HEK293T (cell line): Measurements from ENCODE around the gene NRXN2.

Experiments used
- ARNT ChIP-seq: fragments of 450-650 bp; IDR thresholded peaks from 2 replicates; pipeline ENCODE4 v1.6.1; 2017; ENCODE audit warnings: mild to moderate bottlenecking
- FOXA1 ChIP-seq: fragments of 450-650 bp; IDR thresholded peaks from 2 replicates; pipeline ENCODE4 v1.6.1; 2016; ENCODE audit warnings: mild to moderate bottlenecking
- FOXM1 ChIP-seq: fragments of 450-650 bp; IDR thresholded peaks from 2 replicates; pipeline ENCODE4 v1.6.1; 2017; ENCODE audit warnings: mild to moderate bottlenecking, borderline replicate concordance
- LEF1 ChIP-seq: fragments of 450-650 bp; IDR thresholded peaks from 2 replicates; pipeline ENCODE4 v1.6.1; 2017; ENCODE audit warnings: mild to moderate bottlenecking, borderline replicate concordance
- SP1 ChIP-seq: fragments of 450-650 bp; IDR thresholded peaks from 2 replicates; pipeline ENCODE4 v1.6.1; 2017
- SUZ12 ChIP-seq: fragments of 450-650 bp; IDR thresholded peaks from 2 replicates; pipeline ENCODE4 v1.6.1; 2016; ENCODE audit warnings: mild to moderate bottlenecking

DNA sequence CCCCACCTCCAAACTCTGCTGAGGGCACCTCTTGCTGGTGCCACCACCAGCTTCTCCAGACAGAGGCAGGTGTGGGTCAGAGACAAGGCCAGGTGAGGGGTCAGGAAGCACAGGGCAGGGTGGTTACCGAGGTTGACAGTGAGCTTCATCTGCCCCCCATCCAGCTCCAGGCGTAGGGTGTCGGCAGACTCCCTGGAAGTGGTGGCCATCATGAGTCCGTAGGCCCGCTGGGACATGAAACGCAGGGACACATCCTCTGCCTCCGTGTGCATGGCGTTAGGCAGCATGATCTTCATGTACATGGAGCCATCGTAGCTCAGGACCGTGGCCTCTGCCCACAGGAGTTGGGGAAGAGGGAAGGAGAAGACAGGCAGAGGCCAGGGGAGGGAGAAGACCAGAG is 62.8 kb downstream of the NRXN2 start:
- no peak for TF ChIP-seq FOXM1
- TF ChIP-seq LEF1 = no peak
- TF ChIP-seq SUZ12 = no peak
- no peak for TF ChIP-seq SP1
- no peak for TF ChIP-seq FOXA1
- TF ChIP-seq ARNT = no peak
